ENCODE measurements around the gene ACTR8. TPM values are rescaled to one million over a fixed set of nuclear protein-coding genes. Genes with fewer than 3 reads are reported as not detected.

Gene ACTR8
- total RNA-seq, 2 experiments from 2014 or later: 28.9 to 42.2 TPM

DNA sequence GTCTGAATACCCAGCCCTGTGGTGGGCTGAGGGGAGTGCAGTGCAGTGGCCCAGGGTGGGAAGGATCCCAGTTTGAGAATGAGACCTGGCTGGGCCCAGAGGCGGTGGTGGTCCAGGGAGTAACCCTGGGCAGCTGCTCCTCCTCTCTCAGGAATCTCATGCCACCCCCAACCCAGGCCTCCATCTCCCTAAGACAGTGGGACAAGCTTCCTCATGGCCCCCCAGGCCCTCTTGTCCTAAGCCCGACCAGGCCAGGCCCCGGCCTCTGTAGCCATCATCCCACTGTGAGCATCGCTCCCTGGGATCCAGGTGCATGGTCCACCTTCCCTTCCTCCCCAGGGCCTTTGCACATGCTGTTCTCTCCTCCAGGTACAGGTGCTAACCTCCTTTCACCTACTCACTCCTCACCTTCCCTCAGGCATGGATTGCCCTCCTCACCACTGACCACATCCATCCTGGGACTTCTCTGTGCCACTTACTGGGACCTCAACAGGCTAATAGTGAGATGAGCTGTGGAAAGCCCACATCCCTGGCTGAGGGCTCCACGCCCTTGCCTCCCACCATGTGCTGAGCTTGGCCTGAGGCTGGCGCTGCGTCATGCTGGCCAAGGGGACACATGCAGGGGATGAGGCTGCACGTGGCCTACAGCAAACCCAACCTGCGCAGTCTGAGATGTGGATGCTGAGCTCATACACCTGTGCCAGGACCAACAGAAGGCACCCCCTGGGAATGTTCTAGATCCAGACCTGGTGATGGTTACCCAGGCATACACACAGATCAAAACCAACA lies 45.7 kb downstream of the ACTR8 start:
- no peaks in the 10 kb centered on the region for H3K36me3 Mint-ChIP-seq
- CTCF ChIA-PET: no interaction called here
- ATAC-seq (no peak), DNase-seq (no peak)
- no peak overlapping the region for H3K27ac Mint-ChIP-seq
- H3K4me1 Mint-ChIP-seq: no peaks in the 10 kb centered on the region
- H3K9me3 Mint-ChIP-seq (ENCODE audit: low read depth): no peaks in the 10 kb centered on the region
- no peak overlapping the region for H3K4me3 Mint-ChIP-seq
- H3K27me3 Mint-ChIP-seq: peaks cover 7% of the 10 kb centered on the region

DNA sequence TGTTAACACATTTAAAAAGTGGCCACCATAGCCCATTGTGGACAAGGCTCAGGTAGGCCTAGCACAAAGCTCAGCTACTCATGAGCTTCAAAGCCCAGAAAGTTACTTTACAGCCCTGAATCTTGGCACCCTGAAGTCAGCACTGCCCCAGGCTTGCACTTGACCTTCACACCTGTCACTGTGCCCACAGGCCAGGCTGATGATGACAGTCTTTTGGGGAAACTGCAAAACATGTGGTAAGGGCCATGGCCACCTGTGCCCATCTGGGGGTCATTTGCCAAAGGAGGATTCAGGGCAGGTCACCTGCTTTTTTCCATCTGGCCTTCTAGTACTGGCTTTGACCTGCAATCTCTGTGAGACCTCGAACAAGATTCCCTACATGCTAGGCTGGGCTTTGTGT lies 46.7 kb downstream of the ACTR8 start:
- Mint-ChIP-seq H3K27me3 (peaks cover 7% of the 10 kb centered on the region), H3K27ac (no peak overlapping the region), H3K4me3 (no peak overlapping the region), H3K9me3 (ENCODE audit: low read depth) (no peaks in the 10 kb centered on the region), H3K4me1 (no peaks in the 10 kb centered on the region), H3K36me3 (no peaks in the 10 kb centered on the region)
- no peak for DNase-seq
- CTCF ChIA-PET: interaction anchor here (1.1 kb wide), 1 partner anchor 9 kb away, joined by 3 read pairs; no protein-coding TSS in a partner anchor
- ATAC-seq: no peak

DNA sequence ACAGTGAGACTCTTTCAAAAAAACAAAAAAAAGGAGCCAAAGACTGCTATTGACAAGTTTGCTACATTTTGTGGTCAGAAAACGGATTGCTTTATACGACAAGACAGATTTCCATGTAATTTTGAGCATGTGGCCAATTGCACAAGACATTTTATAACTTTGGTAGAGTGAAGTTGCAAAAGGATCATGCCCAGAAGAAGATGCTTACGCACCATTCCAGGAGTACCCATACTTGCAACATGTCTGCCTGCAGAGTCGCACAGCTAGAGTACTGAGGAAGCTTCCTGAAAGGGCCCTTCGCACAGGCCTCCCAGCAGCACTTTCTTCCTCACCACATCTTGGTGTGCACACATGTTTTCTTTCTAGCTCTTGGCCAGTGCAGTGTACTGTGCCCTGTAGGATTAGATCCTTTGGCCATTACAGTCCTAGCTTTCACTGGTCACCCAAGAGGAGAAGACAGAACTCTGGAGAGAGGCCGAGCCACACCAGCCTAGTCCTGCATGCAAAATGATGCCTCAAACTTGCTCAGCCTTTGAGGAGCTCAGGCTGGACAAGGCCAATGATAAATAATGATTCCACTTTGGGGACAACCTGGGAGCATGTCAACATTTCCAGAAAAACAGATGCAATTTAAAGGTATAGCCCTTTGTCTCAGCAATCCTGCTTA lies 47.4 kb downstream of the ACTR8 start:
- Mint-ChIP-seq H3K27ac (no peak overlapping the region), H3K27me3 (peaks cover 5% of the 10 kb centered on the region), H3K4me1 (no peaks in the 10 kb centered on the region), H3K36me3 (no peaks in the 10 kb centered on the region), H3K9me3 (ENCODE audit: low read depth) (no peaks in the 10 kb centered on the region), H3K4me3 (no peak overlapping the region)
- CTCF ChIA-PET: interaction anchor here (1.1 kb wide), 1 partner anchor 10 kb away, joined by 3 read pairs; no protein-coding TSS in a partner anchor
- ATAC-seq (no peak), DNase-seq (no peak)

DNA sequence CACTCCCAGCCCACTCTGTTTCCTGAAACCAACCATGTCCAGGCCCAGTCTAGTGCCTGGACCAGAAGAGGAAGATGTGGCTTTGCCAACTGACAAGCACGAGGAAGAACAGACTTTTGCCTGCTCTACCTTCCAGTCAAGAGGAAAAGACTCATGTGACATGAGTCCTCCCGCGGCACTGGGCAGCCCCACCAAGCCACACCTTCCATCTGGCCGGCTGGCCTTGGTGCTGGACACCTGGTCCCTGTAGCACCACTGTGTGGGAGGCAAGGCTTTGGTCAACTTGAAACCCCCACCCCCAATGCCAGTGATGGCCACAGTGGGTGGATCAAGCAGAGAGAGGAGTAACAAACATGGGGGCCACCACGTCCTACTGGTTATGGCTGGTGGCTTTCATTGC lies 48.3 kb downstream of the ACTR8 start:
- no peaks in the 10 kb centered on the region for H3K36me3 Mint-ChIP-seq
- peaks cover 2% of the 10 kb centered on the region for H3K27me3 Mint-ChIP-seq
- ATAC-seq: no peak
- H3K4me1 Mint-ChIP-seq: no peaks in the 10 kb centered on the region
- no peak overlapping the region for H3K4me3 Mint-ChIP-seq
- H3K27ac Mint-ChIP-seq: no peak overlapping the region
- CTCF ChIA-PET: no interaction called here
- H3K9me3 Mint-ChIP-seq (ENCODE audit: low read depth): no peaks in the 10 kb centered on the region
- no peak for DNase-seq

DNA sequence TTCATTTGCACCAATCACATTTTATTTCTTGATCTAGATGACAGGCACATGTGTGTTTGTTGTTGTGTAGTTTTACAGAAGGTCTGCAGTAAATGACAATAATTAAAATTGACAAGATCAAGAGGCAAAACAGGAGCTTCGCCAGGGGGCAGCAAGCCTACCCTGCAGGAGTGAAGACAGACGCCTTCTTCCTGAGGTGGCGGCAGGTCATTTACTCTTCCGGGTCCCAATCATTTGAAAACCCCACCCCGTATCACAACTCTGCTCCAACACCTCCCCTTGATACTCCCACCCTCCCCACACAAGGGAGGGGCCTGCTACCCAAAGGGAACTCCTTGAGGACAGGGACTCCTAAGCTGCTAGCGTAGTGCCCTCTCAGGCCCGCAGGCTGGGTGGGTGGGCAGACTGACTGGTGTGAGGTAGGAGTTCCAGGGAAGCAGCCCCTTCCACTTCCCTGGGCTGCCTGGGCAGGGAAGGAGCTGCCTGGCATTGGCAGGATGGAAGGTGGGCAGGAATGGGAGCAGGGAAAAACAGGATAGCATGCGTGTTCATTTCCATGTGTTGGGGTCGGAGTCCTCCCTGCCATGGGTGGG lies 48.8 kb downstream of the ACTR8 start:
- Mint-ChIP-seq H3K27me3 (peaks cover 2% of the 10 kb centered on the region), H3K4me1 (no peaks in the 10 kb centered on the region), H3K27ac (no peak overlapping the region), H3K9me3 (ENCODE audit: low read depth) (no peaks in the 10 kb centered on the region), H3K36me3 (no peaks in the 10 kb centered on the region), H3K4me3 (no peak overlapping the region)
- CTCF ChIA-PET: no interaction called here
- DNase-seq: no peak
- no peak for ATAC-seq

DNA sequence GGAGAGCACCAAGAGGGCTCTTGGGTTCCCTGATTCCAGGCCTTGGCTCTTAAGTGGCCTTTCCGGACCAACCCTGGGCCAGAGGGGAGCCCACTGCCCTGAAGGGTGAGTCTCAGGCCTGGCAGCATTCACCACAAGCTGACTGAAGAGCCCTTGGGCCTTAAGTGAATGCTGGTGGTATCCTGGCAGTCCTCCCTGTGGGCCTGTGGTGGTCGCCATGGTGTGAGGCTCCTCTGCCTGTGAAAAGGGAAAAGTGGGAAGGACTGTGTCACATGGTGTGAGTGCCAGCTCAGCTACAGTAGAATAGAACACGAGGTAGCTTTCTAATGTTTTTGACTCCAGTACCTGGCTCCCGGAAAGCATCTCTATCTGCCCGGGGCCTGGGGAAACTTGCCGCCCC lies 51.0 kb downstream of the ACTR8 start:
- DNase-seq: no peak
- no peak for ATAC-seq
- Mint-ChIP-seq H3K4me3 (no peak overlapping the region), H3K9me3 (ENCODE audit: low read depth) (no peaks in the 10 kb centered on the region), H3K27me3 (peaks cover 5% of the 10 kb centered on the region), H3K27ac (no peak overlapping the region), H3K4me1 (peaks cover 2% of the 10 kb centered on the region), H3K36me3 (no peaks in the 10 kb centered on the region)
- CTCF ChIA-PET: no interaction called here

DNA sequence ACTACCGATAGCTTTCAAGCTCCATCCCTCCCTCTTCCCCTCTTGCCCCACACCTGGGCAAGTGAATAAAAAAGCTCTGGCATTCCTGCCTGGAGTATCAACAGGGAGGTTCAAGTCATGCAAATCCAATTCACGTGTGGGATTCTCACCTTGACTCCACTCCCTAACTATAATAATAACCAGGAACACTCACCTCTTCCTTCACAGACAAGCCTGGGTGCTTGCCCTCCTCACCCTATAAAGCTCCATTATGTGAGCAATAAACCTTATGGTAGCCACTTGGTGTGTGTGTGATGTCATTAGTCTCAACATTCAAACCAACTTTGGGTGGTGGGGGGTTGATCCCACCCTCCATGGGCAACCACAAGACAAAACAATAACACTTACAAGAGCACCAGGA lies 52.3 kb downstream of the ACTR8 start:
- no peak for ATAC-seq
- Mint-ChIP-seq H3K36me3 (no peaks in the 10 kb centered on the region), H3K9me3 (ENCODE audit: low read depth) (no peaks in the 10 kb centered on the region), H3K4me1 (peaks cover 5% of the 10 kb centered on the region), H3K27ac (no peak overlapping the region), H3K27me3 (peaks cover 14% of the 10 kb centered on the region), H3K4me3 (no peak overlapping the region)
- CTCF ChIA-PET: no interaction called here
- DNase-seq: no peak

DNA sequence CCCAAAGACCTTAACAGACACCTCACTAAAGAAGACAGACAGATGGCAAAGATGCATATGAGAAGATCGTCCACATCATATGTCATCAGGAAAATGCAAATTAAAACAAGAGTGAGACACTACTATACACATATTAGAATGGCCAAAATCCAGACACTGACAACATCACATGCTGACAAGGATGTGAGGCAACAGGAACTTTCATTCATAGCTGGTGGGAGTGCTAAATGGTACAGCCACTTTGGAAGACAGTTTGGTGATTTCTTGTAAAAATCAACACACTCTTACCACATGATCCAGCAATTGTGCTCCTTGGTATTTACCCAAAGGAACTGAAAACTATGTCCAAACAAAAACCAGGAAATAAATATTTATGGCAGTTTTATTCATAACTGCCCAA lies 53.4 kb downstream of the ACTR8 start:
- peaks cover 14% of the 10 kb centered on the region for H3K27me3 Mint-ChIP-seq
- ATAC-seq (no peak), DNase-seq (no peak)
- no peaks in the 10 kb centered on the region for H3K36me3 Mint-ChIP-seq
- no peak overlapping the region for H3K4me3 Mint-ChIP-seq
- no peak overlapping the region for H3K27ac Mint-ChIP-seq
- H3K4me1 Mint-ChIP-seq: peaks cover 5% of the 10 kb centered on the region
- no peaks in the 10 kb centered on the region for H3K9me3 Mint-ChIP-seq (ENCODE audit: low read depth)
- CTCF ChIA-PET: no interaction called here

DNA sequence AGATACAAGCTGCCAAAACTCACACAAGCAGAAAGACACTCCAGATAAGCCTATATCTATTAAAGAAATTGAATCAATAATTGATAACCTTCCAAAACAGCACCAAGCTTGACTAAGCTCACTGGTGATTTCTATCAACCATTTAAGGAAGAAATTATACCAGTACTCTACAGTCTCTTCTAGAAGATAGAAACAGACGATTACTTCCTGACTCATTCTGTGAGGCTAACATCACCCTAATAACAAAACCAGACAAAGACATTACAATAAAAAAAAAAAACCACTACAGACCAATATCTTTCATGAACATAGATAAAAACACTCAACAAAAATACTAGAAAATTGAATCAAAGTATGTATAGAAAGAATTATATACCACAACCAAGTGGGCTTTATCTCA lies 55.9 kb downstream of the ACTR8 start:
- no peaks in the 10 kb centered on the region for H3K36me3 Mint-ChIP-seq
- H3K27ac Mint-ChIP-seq: no peak overlapping the region
- CTCF ChIA-PET: no interaction called here
- H3K4me3 Mint-ChIP-seq: no peak overlapping the region
- H3K9me3 Mint-ChIP-seq (ENCODE audit: low read depth): no peaks in the 10 kb centered on the region
- no peak for ATAC-seq
- peaks cover 5% of the 10 kb centered on the region for H3K4me1 Mint-ChIP-seq
- H3K27me3 Mint-ChIP-seq: peaks cover 14% of the 10 kb centered on the region
- no peak for DNase-seq

DNA sequence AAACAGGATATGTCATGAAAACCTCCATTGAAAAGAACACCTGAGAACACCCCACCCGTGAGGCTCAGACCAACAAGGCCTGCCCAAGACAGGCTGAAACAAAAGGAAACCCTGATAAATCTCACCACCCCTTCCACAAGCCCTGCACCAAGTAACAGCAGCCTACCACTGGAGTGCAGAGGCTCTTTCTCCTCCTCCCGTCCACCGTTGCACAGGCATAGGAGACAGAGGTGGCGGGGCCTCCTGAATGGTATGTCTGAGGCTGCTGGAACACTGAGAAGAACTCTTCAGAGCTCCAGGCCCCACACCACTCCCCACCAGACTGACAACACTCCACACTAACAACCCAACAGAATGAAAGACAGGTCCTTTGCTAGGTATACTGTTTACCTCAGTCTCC lies 57.2 kb downstream of the ACTR8 start:
- DNase-seq (no peak), ATAC-seq (no peak)
- CTCF ChIA-PET: no interaction called here
- Mint-ChIP-seq H3K4me3 (no peak overlapping the region), H3K27ac (no peak overlapping the region), H3K36me3 (no peaks in the 10 kb centered on the region), H3K9me3 (ENCODE audit: low read depth) (no peaks in the 10 kb centered on the region), H3K4me1 (peaks cover 5% of the 10 kb centered on the region), H3K27me3 (peaks cover 14% of the 10 kb centered on the region)

DNA sequence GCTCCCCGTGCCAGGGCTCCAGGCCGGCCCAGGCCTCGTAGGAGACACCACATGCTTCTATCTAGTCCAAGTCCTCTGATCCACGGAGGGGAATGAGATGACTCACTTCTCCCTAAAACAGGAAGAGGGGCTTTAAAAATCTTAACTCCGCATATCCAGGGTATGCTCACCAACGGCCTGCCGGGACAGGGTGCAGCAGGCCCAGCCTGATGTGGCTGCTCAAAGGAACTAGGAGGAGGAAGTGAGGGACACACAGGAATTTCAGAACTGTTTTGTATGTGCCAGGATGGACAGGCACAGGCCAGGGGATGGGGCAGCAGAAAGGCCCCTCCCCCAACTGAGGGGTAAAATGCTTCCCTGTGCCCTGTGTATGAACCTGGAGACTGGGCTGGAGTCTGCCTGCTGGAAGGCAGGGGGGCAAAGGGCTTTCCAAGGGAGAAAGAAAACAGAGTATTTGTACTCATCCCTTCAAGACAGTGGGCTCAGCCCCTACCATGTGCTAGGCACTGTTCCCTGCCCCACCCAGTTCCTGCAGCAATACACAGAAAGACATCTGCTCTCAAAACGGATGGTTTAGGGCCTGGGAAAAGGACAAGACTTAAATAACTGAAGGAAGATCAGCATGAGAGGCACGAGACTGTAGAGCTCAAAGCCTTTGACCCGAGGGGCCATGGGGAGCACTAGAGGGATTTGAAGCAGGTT lies 57.8 kb downstream of the ACTR8 start:
- H3K4me3 Mint-ChIP-seq: no peak overlapping the region
- H3K27ac Mint-ChIP-seq: no peak overlapping the region
- H3K36me3 Mint-ChIP-seq: no peaks in the 10 kb centered on the region
- ATAC-seq (no peak), DNase-seq (no peak)
- peaks cover 5% of the 10 kb centered on the region for H3K4me1 Mint-ChIP-seq
- H3K27me3 Mint-ChIP-seq: peaks cover 14% of the 10 kb centered on the region
- CTCF ChIA-PET: interaction anchor here (0.6 kb wide), 1 partner anchor 72 kb away, joined by 4 read pairs; no protein-coding TSS in a partner anchor
- H3K9me3 Mint-ChIP-seq (ENCODE audit: low read depth): no peaks in the 10 kb centered on the region

DNA sequence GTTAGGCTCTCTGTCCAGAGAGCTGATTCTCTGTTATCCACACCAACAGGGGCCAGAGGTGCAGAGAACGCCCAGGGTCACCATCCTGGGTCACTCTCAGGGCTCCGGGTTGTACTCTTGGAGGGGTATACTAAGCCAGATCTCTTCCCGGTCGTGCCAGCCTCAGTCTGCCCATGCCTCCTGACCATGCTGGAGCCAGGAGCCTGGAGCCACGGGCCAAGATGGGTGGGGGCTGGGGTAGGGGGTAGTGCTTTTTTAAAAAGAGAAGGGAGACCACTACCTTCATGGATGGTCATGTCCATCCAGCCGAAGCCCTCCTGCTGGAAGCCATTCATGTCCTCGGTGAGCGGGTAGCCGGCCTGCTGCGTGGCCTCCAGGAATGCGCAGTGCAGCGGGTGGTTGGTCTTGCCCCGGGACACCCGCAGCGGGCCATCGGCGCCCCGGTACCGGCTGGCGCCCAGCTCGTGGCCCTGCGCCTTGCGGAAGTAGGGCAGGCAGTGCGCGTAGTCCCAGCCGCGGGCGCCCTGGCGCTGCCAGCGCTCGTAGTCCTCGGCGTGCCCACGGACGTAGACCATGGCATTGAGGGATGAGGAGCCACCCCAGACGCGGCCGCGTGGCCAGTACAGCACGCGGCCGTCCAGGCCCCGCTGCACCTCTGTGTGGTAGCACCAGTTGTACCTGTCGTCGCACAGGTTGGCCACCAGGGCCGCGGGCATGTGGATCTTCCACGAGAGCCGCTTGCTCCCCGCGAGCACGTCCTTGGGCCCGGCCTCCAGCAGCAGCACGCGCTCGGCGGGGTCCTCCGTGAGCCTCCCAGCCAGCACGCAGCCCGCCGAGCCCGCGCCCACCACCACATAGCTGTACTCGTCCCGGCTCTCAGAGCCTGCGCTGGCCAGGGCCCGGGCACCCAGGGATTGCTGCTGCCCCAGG lies 58.7 kb downstream of the ACTR8 start:
- no peak overlapping the region for H3K4me3 Mint-ChIP-seq
- H3K9me3 Mint-ChIP-seq (ENCODE audit: low read depth): no peaks in the 10 kb centered on the region
- DNase-seq: no peak
- H3K27ac Mint-ChIP-seq: no peak overlapping the region
- H3K27me3 Mint-ChIP-seq: peaks cover 12% of the 10 kb centered on the region
- H3K36me3 Mint-ChIP-seq: no peaks in the 10 kb centered on the region
- H3K4me1 Mint-ChIP-seq: peaks cover 5% of the 10 kb centered on the region
- CTCF ChIA-PET: no interaction called here
- no peak for ATAC-seq

DNA sequence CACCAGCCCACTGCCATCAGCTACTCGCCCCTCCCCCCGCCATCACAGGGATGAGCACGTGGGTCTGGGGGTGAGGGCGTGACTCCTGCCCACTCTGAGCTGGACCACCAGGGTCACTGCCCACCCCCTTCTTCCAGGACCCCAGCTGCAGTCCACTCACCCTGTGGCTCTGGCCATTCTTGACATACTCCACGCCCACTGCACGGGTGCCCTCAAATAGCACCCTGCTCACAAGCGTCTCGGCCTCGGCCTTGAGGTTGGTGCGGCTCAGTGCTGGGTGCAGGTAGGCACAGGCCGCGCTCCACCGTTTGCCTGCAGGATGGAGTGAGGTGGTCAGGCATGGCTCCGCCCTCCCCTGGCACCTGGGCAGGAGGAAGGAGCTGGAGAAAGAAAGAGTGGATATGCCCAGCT lies 59.6 kb downstream of the ACTR8 start:
- H3K4me3 Mint-ChIP-seq: no peak overlapping the region
- H3K9me3 Mint-ChIP-seq (ENCODE audit: low read depth): no peaks in the 10 kb centered on the region
- DNase-seq: no peak
- H3K27me3 Mint-ChIP-seq: peaks cover 14% of the 10 kb centered on the region
- H3K36me3 Mint-ChIP-seq: no peaks in the 10 kb centered on the region
- CTCF ChIA-PET: no interaction called here
- H3K4me1 Mint-ChIP-seq: peaks cover 5% of the 10 kb centered on the region
- no peak overlapping the region for H3K27ac Mint-ChIP-seq
- no peak for ATAC-seq
